OCI-LY7 (cell line): ENCODE data around the gene ADAMTS2. TPM values are rescaled to one million over a fixed set of nuclear protein-coding genes. Genes with fewer than 3 reads are reported as not detected.

Experiments
- BruUV-seq: library from RNA; stranded (reverse); fragments of 400-500 nt; replicated peaks from 2 replicates; lab custom pipeline; 2021; lab: Mats Ljungman, UMichigan
- CTCF ChIA-PET: fragments of 300-600 bp; sonication (Branson Sonifier 250); formaldehyde crosslinking; loops from one replicate; lab custom pipeline; 2022; ENCODE audit warnings: antibody characterized with exemption; ENCODE audit not compliant: unreplicated experiment; lab: Charles Lee
- POLR2A ChIA-PET: fragments of 300-600 bp; sonication (Branson Sonifier 250); formaldehyde crosslinking; loops from one replicate; lab custom pipeline; 2022; ENCODE audit warnings: antibody characterized with exemption; lab: Charles Lee
- DNase-seq: peaks from one replicate; pipeline ENCODE4 v3.0.0-alpha.2; 2015; ENCODE audit warnings: low spot score
- H2AFZ ChIP-seq: fragments of 200-600 bp; sonication (generic), shearing (Covaris generic); 2 replicates; pipeline ENCODE4 v1.6.1; 2014; ENCODE audit warnings: mild to moderate bottlenecking, antibody characterized with exemption, low read length, moderate library complexity
- H3K27ac ChIP-seq: fragments of 200-600 bp; sonication (generic); 2 replicates; pipeline ENCODE4 v1.5.1; 2014; ENCODE audit warnings: mixed run types, low read depth, mild to moderate bottlenecking, moderate library complexity, low read length, inconsistent platforms; ENCODE audit not compliant: poor library complexity, severe bottlenecking
- H3K36me3 ChIP-seq: fragments of 200-600 bp; sonication (generic); 2 replicates; pipeline ENCODE4 v1.6.1; 2014; ENCODE audit warnings: mild to moderate bottlenecking, antibody characterized with exemption, low read length, moderate library complexity, mixed read lengths; ENCODE audit not compliant: insufficient read depth
- H3K4me1 ChIP-seq: fragments of 200-600 bp; sonication (generic); 2 replicates; pipeline ENCODE4 v1.5.1; 2014; ENCODE audit warnings: mild to moderate bottlenecking, low read length; ENCODE audit not compliant: insufficient read depth, poor library complexity, severe bottlenecking
- H3K4me2 ChIP-seq: fragments of 200-600 bp; sonication (generic); 2 replicates; pipeline ENCODE4 v1.6.1; 2014; ENCODE audit warnings: mild to moderate bottlenecking, low read length
- H3K4me3 ChIP-seq: fragments of 200-600 bp; sonication (generic); 2 replicates; pipeline ENCODE4 v1.5.1; 2014; ENCODE audit warnings: mild to moderate bottlenecking, low read depth, low read length; ENCODE audit not compliant: poor library complexity, severe bottlenecking
- H3K79me2 ChIP-seq: fragments of 200-600 bp; sonication (generic); 2 replicates; pipeline ENCODE4 v1.6.1; 2016; ENCODE audit warnings: low read depth, mild to moderate bottlenecking, low read length, moderate library complexity, mixed read lengths; ENCODE audit not compliant: insufficient read depth
- H3K9me2 ChIP-seq: fragments of 200-600 bp; sonication (generic); 2 replicates; pipeline ENCODE4 v1.6.1; 2016; ENCODE audit warnings: mild to moderate bottlenecking, low read length, mixed read lengths; ENCODE audit not compliant: insufficient read depth
- H3K9me3 ChIP-seq: fragments of 200-600 bp; sonication (generic); 2 replicates; pipeline ENCODE4 v1.6.1; 2014; ENCODE audit warnings: mild to moderate bottlenecking, mixed run types, low read length, mixed read lengths
- H4K20me1 ChIP-seq: fragments of 200-600 bp; sonication (generic); 2 replicates; pipeline ENCODE4 v1.6.1; 2014; ENCODE audit warnings: mild to moderate bottlenecking, antibody characterized with exemption, low read length, moderate library complexity, mixed read lengths; ENCODE audit not compliant: insufficient read depth
- CTCF ChIP-seq: fragments of 200-600 bp; sonication (generic); conservative IDR thresholded peaks from 2 replicates; pipeline ENCODE4 v1.5.1; 2014; ENCODE audit warnings: mild to moderate bottlenecking, antibody characterized with exemption, low read length, moderate library complexity, mixed read lengths
- EZH2phosphoT487 ChIP-seq: fragments of 200-600 bp; sonication (generic); IDR thresholded peaks from 2 replicates; pipeline ENCODE4 v1.6.1; 2018; ENCODE audit warnings: low read depth, borderline replicate concordance, mild to moderate bottlenecking, mixed run types, antibody characterized with exemption, low read length, moderate library complexity, mixed read lengths
- intact Hi-C: fragments of 100-400 bp; cut with micrococcal nuclease; formaldehyde crosslinking; loops from one replicate; pipeline ENCODE4 v1.10.0; 2022; ENCODE audit not compliant: unreplicated experiment
- total RNA-seq, 2 experiments: library from RNA; depleted of rRNA in 1 of 2; stranded (reverse); fragments of >200 nt in 1 of 2; shearing (Covaris generic) in 1 of 2; gene quantifications; 2 replicates each; pipeline ENCODE4 v1.2.3, GENCODE V29; 2014 to 2022

Gene ADAMTS2
- total RNA-seq, 2 experiments from 2014 or later: not detected

GRCh38 chr5:179211631-179212030, 133.6 kb downstream of the ADAMTS2 start:
- Histone ChIP-seq H4K20me1 (no peaks in the 10 kb centered on the region), H3K79me2 (no peaks in the 10 kb centered on the region), H3K9me2 (no peaks in the 10 kb centered on the region), H3K27ac (no peak overlapping the region), H3K4me2 (no peak overlapping the region), H3K36me3 (no peaks in the 10 kb centered on the region), H2AFZ (no peak overlapping the region), H3K4me3 (no peak overlapping the region), H3K4me1 (no peaks in the 10 kb centered on the region), H3K9me3 (no peaks in the 10 kb centered on the region)
- ChIA-PET CTCF (no interaction called here), POLR2A (no interaction called here)
- no peak for TF ChIP-seq CTCF
- no peak for TF ChIP-seq EZH2phosphoT487
- intact Hi-C loops: no loop called here
- BruUV-seq: no TSS peak
- DNase-seq: no peak

GRCh38 chr5:179211068-179211467, 134.2 kb downstream of the ADAMTS2 start:
- H2AFZ ChIP-seq: no peak overlapping the region
- no peaks in the 10 kb centered on the region for H3K9me2 ChIP-seq
- POLR2A ChIA-PET: no interaction called here
- H3K4me2 ChIP-seq: no peak overlapping the region
- BruUV-seq: no TSS peak
- intact Hi-C loops: no loop called here
- H3K27ac ChIP-seq: no peak overlapping the region
- H3K4me1 ChIP-seq: no peaks in the 10 kb centered on the region
- no peak overlapping the region for H3K4me3 ChIP-seq
- CTCF ChIA-PET: no interaction called here
- no peaks in the 10 kb centered on the region for H4K20me1 ChIP-seq
- DNase-seq: no peak
- no peaks in the 10 kb centered on the region for H3K79me2 ChIP-seq
- H3K9me3 ChIP-seq: no peaks in the 10 kb centered on the region
- no peak for TF ChIP-seq CTCF
- no peak for TF ChIP-seq EZH2phosphoT487
- no peaks in the 10 kb centered on the region for H3K36me3 ChIP-seq

- H3K79me2 ChIP-seq: no peaks in the 10 kb centered on the region
- DNase-seq: no peak
- CTCF ChIA-PET: no interaction called here
- intact Hi-C loops: no loop called here
- no peaks in the 10 kb centered on the region for H3K36me3 ChIP-seq
- no peak overlapping the region for H3K4me2 ChIP-seq
- H2AFZ ChIP-seq: no peak overlapping the region
- H3K27ac ChIP-seq: no peak overlapping the region
- H4K20me1 ChIP-seq: no peaks in the 10 kb centered on the region
- POLR2A ChIA-PET: no interaction called here
- no peaks in the 10 kb centered on the region for H3K9me3 ChIP-seq
- no peak overlapping the region for H3K4me3 ChIP-seq
- TF ChIP-seq CTCF (no peak), EZH2phosphoT487 (no peak)
- no TSS peak for BruUV-seq
- H3K9me2 ChIP-seq: no peaks in the 10 kb centered on the region
- H3K4me1 ChIP-seq: no peaks in the 10 kb centered on the region
These were observed 134.8 kb downstream of the ADAMTS2 start for GRCh38 chr5:179210478-179210877.
